ENCODE results near the gene CUL4B. TPM values are rescaled to one million over a fixed set of nuclear protein-coding genes. Genes with fewer than 3 reads are reported as not detected.
A peak's percentile ranks its signal among the peaks of the same experiment; 100 is the strongest.
"Not testable (repeated sequence)": the region's sequence is repeated elsewhere in the genome, so short reads cannot be mapped to it uniquely, and the experiment has no call there.

Gene CUL4B
- total RNA-seq, 2 donors from 2014 or later: 19.1 to 19.6 TPM

DNA sequence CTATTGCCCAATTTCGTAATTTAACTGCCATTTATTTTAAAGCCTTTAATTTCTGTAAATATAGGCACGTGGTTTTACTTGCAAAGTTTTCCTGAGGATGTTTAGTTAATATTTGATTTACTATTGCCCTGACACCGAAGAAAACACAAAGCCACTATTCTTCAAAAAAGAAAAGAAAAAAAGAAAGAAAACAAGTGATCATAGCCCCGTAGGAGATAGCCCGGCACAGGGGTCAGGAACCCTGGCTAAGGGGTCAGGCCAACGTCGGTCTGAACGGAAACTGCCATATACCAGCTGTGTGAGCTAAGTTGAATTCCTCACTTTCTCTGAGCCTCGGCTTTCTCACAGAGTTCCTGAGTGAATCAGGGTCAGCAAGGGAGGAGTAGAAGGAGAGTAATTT, 74.0 kb downstream of the CUL4B start:
- Histone ChIP-seq H3K4me3 (no peak overlapping the region), H3K27me3 (no peaks in the 10 kb centered on the region), H3K9me3 (no peaks in the 10 kb centered on the region), H3K36me3 (no peaks in the 10 kb centered on the region), H3K4me1 (no peaks in the 10 kb centered on the region), H3K27ac (no peak overlapping the region)
- TF ChIP-seq CTCF (IDR thresholded peaks at IDR 0.05): no peak
- DNase-seq (ENCODE audit: low spot score): no peak

DNA sequence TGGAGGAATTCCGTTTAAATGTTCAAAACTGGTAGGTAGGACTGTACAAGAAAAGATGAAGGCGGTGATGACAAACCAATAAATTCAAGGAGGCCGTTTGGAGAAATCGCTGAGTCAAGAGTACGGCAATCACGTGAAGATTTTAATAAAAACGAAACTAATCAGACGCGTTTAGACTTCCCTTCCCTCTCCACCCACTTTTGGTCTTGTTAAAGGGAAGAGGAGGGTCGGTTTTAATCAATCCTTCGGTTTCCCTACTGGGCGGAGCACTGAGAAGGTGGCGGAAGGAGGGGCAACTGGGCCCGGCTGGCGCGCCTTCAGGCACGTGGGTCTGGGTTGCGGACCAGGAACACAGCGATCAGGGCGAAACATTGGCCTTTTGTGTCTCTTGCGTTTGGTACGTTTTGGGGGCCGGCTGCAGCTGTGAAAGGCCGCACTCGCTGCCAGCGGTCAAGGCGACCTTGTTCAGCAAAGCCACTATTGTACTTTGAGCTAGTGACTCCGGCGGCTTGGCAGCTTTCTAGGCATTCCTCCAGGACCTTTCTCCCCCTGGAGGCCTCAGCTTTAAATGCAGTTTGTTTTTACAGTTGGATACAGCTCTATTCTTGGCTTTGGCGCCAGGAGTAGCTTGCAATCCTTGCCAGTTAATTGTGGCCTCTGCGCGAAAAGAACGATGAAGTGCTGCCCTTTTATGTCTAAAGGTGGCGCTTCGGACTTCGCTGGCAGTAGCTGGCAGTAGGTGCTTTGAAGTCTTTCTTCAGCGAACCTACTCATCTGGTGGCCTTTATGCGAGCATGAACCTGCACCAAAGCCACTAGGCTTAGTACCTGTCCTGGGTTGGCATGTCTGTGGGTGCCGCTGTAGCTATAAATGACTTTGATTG, 74.9 kb downstream of the CUL4B start:
- Histone ChIP-seq H3K9me3 (no peaks in the 10 kb centered on the region), H3K4me3 (peak overlapping the region; percentile 30 to 46), H3K4me1 (no peaks in the 10 kb centered on the region), H3K27ac (peak overlapping the region; percentile 79 to 89), H3K36me3 (no peaks in the 10 kb centered on the region), H3K27me3 (no peaks in the 10 kb centered on the region)
- DNase-seq (ENCODE audit: low spot score): peak; percentile 76
- TF ChIP-seq CTCF (IDR thresholded peaks at IDR 0.05): peak; percentile 25 to 66

DNA sequence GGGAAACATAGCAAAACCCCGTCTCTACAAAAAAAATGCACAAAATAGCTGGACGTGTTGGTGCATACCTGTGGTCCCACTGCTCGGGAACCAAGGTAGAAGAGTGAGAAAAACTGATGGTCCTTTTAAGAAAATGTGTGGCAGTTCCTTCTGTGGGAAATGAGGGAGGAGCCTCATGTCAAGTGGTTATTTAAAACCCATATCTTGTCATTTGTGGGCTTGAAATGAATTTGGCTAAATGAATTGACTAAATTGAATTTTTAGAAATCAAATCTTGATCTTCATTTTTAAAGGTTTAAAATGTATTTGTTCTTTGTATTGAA, 75.5 kb downstream of the CUL4B start:
- H3K4me3 ChIP-seq: peak overlapping the region; percentile 30 to 46
- TF ChIP-seq CTCF (IDR thresholded peaks at IDR 0.05): no peak
- H3K27me3 ChIP-seq: no peaks in the 10 kb centered on the region
- peak overlapping the region; percentile 79 to 89 for H3K27ac ChIP-seq
- H3K4me1 ChIP-seq: no peaks in the 10 kb centered on the region
- no peaks in the 10 kb centered on the region for H3K9me3 ChIP-seq
- DNase-seq (ENCODE audit: low spot score): no peak
- H3K36me3 ChIP-seq: no peaks in the 10 kb centered on the region

- Histone ChIP-seq H3K4me3 (no peak overlapping the region), H3K9me3 (no peaks in the 10 kb centered on the region), H3K4me1 (no peaks in the 10 kb centered on the region), H3K27ac (no peak overlapping the region), H3K36me3 (no peaks in the 10 kb centered on the region), H3K27me3 (no peaks in the 10 kb centered on the region)
- no peak for DNase-seq (ENCODE audit: low spot score)
- TF ChIP-seq CTCF (IDR thresholded peaks at IDR 0.05): no peak
Observed at GRCh38 chrX:120477453-120477852, 83.3 kb downstream of the CUL4B start.

DNA sequence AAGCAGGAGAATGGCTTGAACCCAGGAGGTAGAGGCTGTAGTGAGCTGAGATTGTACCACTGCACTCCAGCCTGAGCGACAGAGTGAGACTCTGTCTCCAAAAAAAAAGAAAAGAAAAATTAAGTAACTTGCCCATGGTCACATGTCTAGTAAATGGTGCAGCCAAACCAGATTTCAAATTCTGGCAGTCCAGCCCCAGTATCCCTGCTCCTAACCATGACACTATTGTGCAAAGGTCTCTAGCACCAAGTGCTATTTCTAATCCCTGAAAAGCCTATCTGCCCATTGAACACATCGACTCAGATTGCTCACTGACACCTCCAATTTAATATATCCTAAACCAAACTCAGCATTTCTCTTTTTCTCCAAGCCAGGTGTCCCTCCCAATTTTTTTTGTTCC, 84.0 kb downstream of the CUL4B start:
- Histone ChIP-seq H3K9me3 (no peaks in the 10 kb centered on the region), H3K4me3 (no peak overlapping the region), H3K27me3 (no peaks in the 10 kb centered on the region), H3K36me3 (no peaks in the 10 kb centered on the region), H3K4me1 (no peaks in the 10 kb centered on the region), H3K27ac (no peak overlapping the region)
- no peak for DNase-seq (ENCODE audit: low spot score)
- TF ChIP-seq CTCF (IDR thresholded peaks at IDR 0.05): no peak

DNA sequence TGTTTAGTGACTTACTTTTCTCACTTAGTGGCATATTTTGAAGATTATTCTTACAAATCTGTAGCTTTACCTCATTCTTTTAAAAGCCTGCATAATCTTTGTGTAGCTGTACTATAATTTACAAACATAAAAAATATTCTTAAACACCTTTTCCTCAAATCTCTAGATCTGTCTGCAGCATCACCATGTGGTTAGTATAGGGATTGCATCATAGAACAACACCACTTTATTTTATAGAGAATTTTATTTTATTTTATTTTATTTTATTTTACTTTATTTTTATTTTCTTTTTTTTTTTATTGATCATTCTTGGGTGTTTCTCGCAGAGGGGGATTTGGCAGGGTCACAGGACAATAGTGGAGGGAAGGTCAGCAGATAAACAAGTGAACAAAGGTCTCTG, 85.3 kb downstream of the CUL4B start:
- not testable (repeated sequence) for H3K9me3 ChIP-seq; H3K27me3 ChIP-seq; H3K27ac ChIP-seq; H3K4me1 ChIP-seq; H3K4me3 ChIP-seq; H3K36me3 ChIP-seq; DNase-seq (ENCODE audit: low spot score)
- TF ChIP-seq CTCF (IDR thresholded peaks at IDR 0.05): peak; percentile 49 to 69

Data from right atrium auricular region (tissue), 2 donors.